CD4-positive, alpha-beta T cell treated with Interleukin-17A for 1 hour (primary cell): ENCODE measurements around the gene MBIP.

Experiments
- DNase-seq: peaks from one replicate; pipeline ENCODE4 v3.0.0-alpha.2; 2020

Gene MBIP

GRCh38 chr14:36306836-36307235 lies 13.6 kb downstream of the MBIP start:
- DNase-seq = no peak

GRCh38 chr14:36304895-36305294 lies 15.5 kb downstream of the MBIP start:
- no peak for DNase-seq

DNA sequence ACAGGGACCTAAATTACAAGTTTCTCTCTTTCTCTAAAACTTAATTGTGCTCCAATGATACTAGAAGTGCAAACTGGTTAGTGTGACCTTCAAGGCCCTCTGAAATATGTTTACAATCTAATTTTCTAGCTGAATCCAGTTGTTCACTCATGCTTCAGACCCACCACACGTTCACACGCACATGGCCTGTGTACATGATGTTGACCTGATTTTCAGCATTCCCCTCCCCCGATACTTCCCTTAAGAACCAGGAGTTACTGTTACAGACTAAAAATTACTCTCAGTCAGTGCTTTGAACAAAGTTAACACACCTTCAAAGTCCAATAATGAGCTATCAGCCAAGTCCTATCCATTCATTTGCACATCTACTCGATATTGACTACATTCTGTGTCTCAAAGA lies 16.5 kb downstream of the MBIP start:
- DNase-seq = no peak

- no peak for DNase-seq
These were observed 17.6 kb downstream of the MBIP start for GRCh38 chr14:36302823-36303222.

DNA sequence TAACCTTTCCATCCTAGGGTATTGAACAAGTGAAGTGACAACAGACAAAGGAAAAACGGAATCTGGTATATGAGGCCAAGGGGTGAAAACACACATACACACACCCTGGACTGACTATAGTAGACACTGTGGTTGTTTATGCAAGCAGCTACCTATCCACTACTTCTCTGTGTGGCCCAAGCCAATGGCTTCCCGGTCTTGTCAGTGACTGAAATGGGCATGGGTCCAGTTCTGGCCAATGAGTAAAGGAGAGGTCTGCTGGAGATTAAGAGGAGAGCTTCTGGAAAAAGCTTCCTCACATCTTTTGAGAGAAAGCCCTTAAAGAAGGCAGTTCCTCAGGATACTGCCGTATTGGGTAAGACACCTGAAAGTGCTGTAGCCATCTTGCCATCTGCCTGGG lies 19.3 kb downstream of the MBIP start:
- DNase-seq = no peak

DNA sequence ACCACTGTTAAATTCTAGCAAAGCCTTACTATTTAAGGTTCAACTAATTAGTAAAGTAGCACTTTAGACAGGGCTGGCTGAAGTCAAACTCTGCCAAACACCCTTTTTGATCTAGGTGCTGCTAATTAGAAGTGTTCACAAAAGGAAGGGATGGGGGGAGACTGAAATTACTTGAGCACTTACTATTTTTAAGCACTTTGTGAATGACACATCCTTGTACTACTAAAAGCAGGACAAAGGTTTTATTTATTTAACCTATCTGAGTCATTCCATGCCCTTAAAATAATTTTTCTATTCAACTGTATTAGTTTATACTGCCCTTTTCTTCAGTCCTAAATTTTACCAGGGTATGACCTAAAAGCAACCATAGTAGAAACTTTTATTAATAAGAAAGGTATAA lies 20.1 kb downstream of the MBIP start:
- no peak for DNase-seq

GRCh38 chr14:36295642-36296627 lies 24.5 kb downstream of the MBIP start:
- DNase-seq = no peak

GRCh38 chr14:36294543-36294942 lies 25.9 kb downstream of the MBIP start:
- DNase-seq = no peak

DNA sequence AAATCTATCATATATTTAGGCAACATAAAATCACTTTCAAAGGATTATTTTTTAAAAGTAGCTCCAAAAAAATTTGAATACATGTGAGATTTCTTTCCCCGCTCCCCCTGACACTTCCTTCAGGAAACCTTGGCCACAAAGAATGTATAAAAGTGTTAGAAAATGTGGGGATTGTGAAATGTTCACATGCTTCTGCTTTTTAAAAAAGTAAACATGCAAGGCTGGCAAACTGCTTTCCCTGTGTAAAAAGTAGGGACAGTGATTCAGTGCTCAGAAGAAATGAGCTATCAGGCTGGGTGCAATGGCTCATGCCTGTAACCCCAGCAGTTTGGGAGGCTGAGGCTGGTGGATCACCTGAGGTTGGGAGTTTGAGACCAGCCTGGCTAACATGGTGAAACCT lies 26.6 kb downstream of the MBIP start:
- no peak for DNase-seq

DNA sequence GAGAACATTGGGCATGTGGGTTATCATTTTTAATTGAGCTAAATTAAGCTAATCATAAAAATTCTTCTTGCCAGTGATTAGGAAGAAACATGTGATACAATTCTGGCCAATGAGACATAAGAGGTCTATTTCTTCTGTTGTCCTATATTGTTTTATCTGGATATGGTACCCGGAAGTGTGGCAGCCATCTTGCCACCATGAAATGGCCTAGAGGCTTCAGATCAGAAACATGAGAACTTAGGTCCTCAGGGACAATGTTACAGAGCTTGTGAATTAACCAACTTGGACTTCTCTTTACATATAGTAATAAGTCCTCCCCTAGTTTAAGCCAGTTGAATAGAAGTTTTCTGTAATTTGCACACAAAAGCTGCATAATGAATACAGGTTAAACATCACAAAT lies 30.5 kb downstream of the MBIP start:
- no peak for DNase-seq

- DNase-seq = no peak
These were observed 31.9 kb downstream of the MBIP start for GRCh38 chr14:36288496-36288895.

DNA sequence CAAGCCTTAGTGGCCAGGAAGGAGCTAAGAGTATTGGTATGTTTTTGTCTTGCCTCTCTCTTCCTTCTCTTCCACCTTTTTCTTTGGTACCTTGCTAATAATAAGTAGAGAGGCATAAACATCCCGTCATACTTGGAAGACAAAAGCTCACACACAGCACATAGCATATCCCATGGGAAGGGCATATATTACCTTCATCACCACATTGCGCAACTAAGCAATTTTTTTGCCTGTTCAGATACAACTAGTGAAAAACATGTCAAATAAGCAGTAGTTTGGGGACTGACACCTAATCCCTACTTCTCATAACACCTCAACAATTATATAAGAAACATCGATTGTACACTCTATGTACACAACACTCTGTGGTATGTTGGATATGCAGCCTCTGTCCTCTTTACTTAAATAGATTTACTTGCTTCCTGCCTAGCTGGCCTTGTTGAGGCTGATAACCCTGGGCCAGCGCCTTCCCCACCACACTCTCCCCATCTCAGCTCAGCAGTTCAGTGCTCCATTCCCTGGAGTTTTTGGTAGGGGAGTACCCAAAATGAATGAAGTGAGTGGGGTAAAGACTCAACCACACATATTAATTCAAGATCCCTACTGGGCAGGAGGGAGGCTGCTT lies 35.4 kb downstream of the MBIP start:
- DNase-seq = no peak

DNA sequence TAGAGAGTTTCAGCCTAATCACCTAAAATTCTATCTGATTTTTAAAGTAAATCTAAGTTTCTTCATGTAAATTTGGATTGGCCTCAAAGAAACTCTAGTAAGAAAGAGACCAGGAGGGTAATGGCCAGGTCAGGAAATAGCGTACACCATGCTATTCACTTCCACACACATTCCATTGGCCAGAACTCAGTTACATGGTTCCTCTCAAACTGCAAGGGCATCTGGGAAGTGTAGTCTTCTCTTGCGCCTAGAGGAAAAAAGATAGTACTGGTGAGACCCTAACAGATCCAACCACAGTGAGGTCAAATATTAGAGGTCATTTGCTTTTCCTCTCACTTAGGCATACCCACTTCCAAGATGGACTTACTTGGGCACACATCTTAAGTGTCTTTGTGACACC lies 39.1 kb downstream of the MBIP start:
- DNase-seq = no peak

- no peak for DNase-seq
These were observed 40.9 kb downstream of the MBIP start for GRCh38 chr14:36279306-36280190.

DNA sequence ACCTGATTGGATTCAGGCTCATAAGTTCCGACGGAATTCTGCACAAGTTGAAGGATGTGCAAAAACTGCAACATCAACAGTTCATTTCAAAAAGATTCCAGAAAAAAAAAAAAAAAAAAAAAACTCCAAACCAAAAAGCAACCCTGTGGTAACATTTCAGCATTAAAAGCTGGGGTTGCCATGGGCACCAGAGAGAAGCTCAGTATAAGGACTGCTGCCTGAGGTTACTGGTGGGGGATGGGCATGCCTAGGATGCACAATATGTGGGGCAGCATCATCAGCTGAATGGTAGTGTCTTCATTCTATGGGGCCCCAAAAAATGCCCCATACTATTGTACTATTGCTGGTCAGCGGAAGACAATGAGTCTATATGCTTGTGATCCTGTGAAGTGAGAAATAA lies 44.7 kb downstream of the MBIP start:
- DNase-seq = no peak

DNA sequence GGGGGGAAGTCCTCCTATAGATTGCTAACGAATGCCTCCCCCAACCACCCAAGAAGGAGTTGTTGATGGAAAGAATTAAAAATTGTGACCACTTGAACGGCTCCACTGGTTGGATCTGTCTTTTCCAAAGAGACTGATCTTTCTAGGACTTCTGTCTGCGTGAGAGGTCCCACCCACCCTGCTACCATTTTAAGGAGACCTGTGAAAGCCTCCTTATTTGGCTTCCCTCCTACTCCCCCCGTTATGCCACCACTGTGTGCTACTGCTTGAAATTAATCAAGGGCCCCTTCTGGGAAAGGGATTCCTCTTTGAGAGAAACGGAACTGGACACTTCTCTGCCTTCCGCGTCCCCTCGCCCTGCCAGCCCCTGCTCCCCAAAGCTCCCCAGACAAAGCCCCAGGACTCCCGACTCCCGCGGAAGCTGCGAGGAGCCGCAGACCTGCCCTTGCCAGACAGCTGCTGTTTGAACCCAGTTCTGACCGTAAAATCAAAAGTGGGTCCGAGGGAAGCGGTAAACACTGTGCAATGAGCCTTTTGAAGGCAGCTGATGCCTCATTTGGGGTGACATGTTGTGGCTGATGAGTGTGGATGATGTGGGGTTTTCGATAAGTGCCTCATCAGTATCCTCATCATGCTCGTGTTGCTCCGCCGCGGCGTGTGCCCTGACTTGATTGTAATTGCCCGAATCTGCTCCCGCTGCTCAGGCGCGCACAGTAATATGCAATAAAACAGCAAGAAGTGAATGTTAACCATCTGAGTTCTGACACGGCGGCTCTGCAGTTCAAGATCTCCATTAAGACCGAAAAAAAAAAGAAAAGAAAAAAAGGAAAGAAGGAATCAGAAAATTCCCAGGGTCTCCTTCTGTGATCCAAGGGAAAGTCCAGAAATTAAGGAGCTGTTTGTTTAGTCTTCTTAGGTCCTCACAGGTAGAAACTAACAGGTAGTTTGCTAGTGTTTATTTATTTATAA lies 48.2 kb downstream of the MBIP start:
- DNase-seq = no peak

DNA sequence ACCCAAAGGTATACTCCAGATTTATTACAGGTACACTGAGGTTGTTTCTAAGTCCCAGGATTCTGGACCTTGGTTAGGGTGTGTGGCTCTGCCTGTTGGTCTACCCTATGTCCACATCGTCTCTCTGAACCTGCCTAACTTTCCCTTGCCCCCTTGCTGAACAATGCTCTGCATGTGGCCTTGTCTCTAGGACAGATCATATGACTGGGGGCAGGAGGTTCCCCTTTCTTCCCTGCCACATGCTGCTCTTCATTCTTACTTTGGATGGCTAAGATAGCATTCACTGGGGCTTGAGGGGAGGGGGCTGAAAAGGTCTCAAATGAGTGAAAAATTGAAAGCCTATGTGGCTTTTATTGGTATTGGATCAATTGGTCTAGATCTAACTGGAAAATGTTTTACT lies 49.2 kb downstream of the MBIP start:
- DNase-seq = no peak

DNA sequence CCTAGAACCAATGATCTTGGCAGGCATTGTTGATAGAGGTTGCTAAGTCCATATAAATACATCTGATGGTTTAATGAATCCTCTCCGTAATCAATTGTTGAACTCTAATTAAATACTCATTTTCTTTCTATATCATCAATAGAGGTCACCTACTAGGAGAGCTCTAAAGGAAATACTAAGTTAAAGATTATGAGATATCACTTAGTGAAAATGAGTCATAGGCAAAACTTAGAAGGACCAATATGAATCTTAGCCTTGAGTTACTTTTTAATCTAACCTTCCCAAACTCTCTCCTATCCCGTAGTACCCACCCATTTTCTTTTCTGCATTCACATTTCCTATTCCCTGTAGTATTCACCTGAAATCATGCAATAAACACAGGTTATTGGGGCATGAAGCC lies 50.2 kb downstream of the MBIP start:
- DNase-seq = no peak

DNA sequence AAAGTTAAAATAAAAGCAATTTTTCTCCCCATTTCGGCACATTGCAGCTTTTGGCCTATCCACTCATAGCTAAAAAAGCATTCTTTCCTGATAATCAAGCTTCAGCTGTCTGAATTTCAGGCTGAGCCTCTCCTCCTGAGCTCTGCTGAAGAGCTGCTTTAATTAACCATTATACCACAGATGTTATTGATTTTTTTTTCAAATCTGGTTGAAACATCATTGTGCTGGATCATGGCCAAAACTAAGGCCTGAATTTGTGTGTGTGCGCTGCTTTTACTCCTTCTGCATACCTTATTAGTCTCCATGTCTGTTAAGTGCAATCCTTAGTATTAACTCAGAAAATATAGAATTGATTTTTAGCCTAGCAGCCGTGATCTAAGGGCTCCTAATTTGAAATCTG lies 52.3 kb downstream of the MBIP start:
- no peak for DNase-seq

- no peak for DNase-seq
These were observed 55.8 kb downstream of the MBIP start for GRCh38 chr14:36264595-36264994.

GRCh38 chr14:36264107-36264506 lies 56.3 kb downstream of the MBIP start:
- no peak for DNase-seq

GRCh38 chr14:36260970-36261640 lies 59.3 kb downstream of the MBIP start:
- no peak for DNase-seq
